Cardiac muscle cell (in vitro differentiated cells and primary cell): Measurements from ENCODE around the gene DYNLRB1. TPM values are rescaled to one million over a fixed set of nuclear protein-coding genes. Genes with fewer than 3 reads are reported as not detected.
A peak's percentile ranks its signal among the peaks of the same experiment; 100 is the strongest.

Source experiments
- DNase-seq, 2 donors: peaks; one replicate each; pipeline versions ENCODE4 v3.0.0 to v3.0.0-alpha.2; 2010 to 2017; ENCODE audit warnings: low read depth in 1 of 2, low spot score in 1 of 2
- H3K27ac ChIP-seq: fragments of 200-600 bp; sonication (generic); 2 replicates; pipeline ENCODE4 v1.5.1; 2016
- H3K27me3 ChIP-seq: fragments of 200-600 bp; sonication (generic); 2 replicates; pipeline ENCODE4 v1.6.0; 2016; ENCODE audit warnings: control low read depth
- H3K36me3 ChIP-seq: fragments of 200-600 bp; sonication (generic); 2 replicates; pipeline ENCODE4 v1.5.1; 2016; ENCODE audit warnings: control low read depth
- H3K4me1 ChIP-seq: fragments of 200-600 bp; sonication (generic); 2 replicates; pipeline ENCODE4 v1.8.1; 2017; ENCODE audit warnings: low read depth, mild to moderate bottlenecking, mixed run types
- H3K4me3 ChIP-seq: fragments of 200-600 bp; sonication (generic); 2 replicates; pipeline ENCODE4 v1.5.1; 2016; ENCODE audit warnings: mild to moderate bottlenecking
- H3K9me3 ChIP-seq: fragments of 200-600 bp; sonication (generic); 2 replicates; pipeline ENCODE4 v1.5.1; 2017; ENCODE audit warnings: low read depth, mild to moderate bottlenecking, control low read depth
- polyA plus RNA-seq: library from polyadenylated mRNA; unstranded; fragments of >200 nt; fragmentation: Nextera tagmentation; extraction: Ambion mirVana; gene quantifications from 2 replicates; pipeline ENCODE4 v1.2.1, GENCODE V29; 2016
- total RNA-seq: library from RNA; depleted of rRNA; stranded (reverse); fragments of >200 nt; gene quantifications from 2 replicates; pipeline ENCODE4 v1.2.3, GENCODE V29; 2016
- TF ChIP-seq, protein P1 (sequence below): IDR thresholded peaks from 2 replicates; pipeline ENCODE4 v1.5.1; 2012; ENCODE audit warnings: low read depth, mild to moderate bottlenecking, low read length

Gene DYNLRB1
- total and polyA plus RNA-seq, 2 experiments from 2014 or later, result 155 to 330 TPM

DNA sequence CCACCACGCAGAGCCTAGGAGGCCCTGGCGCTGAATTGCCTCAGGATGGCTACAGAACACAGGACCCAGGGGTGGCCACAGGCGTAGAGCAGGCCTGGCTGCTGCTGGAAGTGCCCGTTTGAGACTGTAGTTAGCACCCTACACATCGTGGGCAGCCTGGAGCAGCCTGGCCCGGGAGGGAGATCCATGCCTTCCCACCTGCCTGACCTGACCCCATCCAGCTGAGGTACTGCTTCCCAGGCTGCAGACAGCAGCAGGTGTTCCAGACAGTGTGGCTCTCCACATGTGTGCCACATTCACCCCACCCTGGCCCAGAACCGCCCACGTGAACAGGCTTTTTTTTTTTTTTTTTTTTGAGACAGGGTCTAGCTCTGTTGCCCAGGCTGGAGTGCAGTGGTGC, 21.4 kb downstream of the DYNLRB1 start:
- H3K4me3 ChIP-seq, result no peak overlapping the region
- H3K27ac ChIP-seq, result no peak overlapping the region
- H3K4me1 ChIP-seq, result no peaks in the 10 kb centered on the region
- TF ChIP-seq, protein P1, sequence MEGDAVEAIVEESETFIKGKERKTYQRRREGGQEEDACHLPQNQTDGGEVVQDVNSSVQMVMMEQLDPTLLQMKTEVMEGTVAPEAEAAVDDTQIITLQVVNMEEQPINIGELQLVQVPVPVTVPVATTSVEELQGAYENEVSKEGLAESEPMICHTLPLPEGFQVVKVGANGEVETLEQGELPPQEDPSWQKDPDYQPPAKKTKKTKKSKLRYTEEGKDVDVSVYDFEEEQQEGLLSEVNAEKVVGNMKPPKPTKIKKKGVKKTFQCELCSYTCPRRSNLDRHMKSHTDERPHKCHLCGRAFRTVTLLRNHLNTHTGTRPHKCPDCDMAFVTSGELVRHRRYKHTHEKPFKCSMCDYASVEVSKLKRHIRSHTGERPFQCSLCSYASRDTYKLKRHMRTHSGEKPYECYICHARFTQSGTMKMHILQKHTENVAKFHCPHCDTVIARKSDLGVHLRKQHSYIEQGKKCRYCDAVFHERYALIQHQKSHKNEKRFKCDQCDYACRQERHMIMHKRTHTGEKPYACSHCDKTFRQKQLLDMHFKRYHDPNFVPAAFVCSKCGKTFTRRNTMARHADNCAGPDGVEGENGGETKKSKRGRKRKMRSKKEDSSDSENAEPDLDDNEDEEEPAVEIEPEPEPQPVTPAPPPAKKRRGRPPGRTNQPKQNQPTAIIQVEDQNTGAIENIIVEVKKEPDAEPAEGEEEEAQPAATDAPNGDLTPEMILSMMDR, result no peak
- peaks cover 37% of the 10 kb centered on the region for H3K36me3 ChIP-seq
- no peaks in the 10 kb centered on the region for H3K27me3 ChIP-seq
- H3K9me3 ChIP-seq, result no peaks in the 10 kb centered on the region
- no peak for DNase-seq

DNA sequence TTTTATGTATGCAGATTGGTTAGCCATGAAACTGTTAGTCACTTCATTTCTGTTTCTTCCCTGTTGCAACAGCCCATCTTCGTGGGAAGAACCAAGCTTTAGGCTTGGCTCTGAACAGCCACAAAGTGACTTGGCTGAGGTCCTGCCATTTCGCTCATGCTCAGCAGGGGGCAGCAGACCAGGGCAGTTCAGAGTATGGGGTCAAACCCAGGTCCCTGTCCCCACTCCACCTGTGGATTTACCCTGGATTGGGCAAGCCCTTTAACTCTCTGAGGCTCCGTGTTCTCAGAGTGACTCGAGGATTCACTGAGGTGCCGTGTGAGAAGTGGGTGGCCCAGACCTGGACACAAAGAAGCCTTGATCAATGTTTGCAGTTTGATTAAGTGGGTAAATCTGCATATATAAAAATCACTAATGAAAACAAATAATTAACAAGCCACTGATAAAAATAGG, 22.5 kb downstream of the DYNLRB1 start:
- Histone ChIP-seq H3K27me3 (no peaks in the 10 kb centered on the region), H3K36me3 (peaks cover 30% of the 10 kb centered on the region), H3K9me3 (no peaks in the 10 kb centered on the region), H3K27ac (peak overlapping the region; percentile 8), H3K4me1 (peaks cover 5% of the 10 kb centered on the region), H3K4me3 (no peak overlapping the region)
- peak; percentile 49 to 76 for DNase-seq
- TF ChIP-seq, protein P1, result peak; percentile 91

DNA sequence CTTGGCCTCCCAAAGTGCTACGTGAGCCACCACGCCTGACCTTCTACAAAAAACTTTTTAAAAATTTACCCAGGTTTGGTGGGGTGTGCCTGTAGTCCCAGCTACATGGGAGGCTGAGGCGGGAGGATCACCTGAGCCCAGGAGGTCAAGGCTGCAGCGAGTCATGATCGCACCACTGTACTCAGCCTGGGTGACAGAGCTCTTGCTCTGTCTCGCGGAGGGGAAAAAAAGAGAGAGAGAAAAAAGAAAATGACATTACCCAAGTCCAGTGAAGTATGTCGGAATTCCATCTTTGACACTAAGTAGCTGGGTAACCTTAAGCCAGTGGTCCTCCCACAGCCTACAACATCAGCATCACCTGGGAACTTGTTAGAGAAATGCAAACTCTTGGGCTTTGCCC, 23.5 kb downstream of the DYNLRB1 start:
- Histone ChIP-seq H3K36me3 (peaks cover 24% of the 10 kb centered on the region), H3K27ac (no peak overlapping the region), H3K4me3 (no peak overlapping the region), H3K4me1 (peaks cover 15% of the 10 kb centered on the region), H3K9me3 (no peaks in the 10 kb centered on the region), H3K27me3 (no peaks in the 10 kb centered on the region)
- DNase-seq, result no peak
- TF ChIP-seq, protein P1, result no peak

DNA sequence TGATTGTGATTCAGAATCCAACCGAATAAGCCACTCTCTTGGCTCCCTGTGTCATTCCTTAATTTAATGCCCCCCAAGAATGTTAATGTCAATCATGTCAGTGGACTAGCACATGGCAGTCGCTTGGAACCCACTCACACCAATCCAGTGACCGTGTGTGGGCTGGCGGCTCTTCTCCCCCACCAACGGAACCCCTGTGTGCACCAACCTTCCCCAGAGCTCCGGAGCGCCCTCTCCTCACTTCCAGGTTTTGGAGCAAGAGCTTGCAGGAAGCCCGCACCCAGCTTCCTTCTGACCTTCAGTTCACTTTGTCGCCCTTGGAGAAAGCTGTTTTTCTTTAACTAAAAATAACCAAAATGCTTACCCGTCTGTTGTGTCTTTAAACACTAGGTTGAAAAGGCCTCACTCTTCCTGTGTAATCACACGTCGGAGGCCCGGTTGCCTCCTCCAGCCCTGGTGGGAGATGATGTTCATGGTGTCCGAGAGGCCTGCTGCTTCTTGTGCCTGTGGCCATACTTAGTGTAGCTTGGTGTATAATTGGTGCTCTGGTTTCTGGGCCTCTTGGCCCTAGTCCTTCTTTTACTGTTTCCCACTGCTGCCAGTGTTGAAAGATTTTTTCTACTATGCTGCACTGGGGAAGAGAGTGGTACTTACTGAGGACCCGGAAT, 24.5 kb downstream of the DYNLRB1 start:
- Histone ChIP-seq H3K4me3 (no peak overlapping the region), H3K27ac (no peak overlapping the region), H3K9me3 (no peaks in the 10 kb centered on the region), H3K4me1 (peaks cover 18% of the 10 kb centered on the region), H3K27me3 (no peaks in the 10 kb centered on the region), H3K36me3 (peaks cover 15% of the 10 kb centered on the region)
- no peak for DNase-seq
- TF ChIP-seq, protein P1, result no peak

DNA sequence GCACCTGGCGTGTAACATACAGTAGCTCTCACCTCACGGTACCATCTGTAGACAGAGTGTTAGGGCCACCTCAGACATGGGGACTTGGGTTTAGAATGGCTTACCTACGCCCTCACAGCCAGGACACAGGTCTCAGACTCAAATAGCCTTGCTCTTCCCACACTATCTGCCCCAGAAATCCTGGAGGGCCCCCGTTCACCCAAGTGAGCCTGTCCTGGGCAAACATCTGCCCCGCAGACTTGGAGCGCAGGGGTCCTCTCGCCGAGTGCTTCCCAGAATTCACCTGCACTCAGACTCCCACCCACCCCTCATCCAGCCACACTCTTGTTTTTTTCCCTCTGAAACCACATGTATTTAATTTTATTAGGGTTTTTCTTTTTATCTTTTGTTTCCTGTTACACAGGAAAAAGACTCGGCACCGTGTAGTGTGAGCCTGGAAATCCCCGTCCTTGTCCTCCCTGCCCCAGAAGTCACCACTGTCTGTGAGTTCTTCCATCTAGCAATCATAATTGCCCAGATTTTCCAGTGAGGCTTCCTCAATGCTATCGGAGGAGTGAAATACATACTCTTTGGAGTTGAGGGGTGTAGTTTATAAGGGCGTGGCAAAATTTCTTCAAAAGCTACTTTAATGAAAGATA, 25.2 kb downstream of the DYNLRB1 start:
- no peak for DNase-seq
- H3K27me3 ChIP-seq, result no peaks in the 10 kb centered on the region
- H3K4me1 ChIP-seq, result peaks cover 18% of the 10 kb centered on the region
- H3K27ac ChIP-seq, result no peak overlapping the region
- TF ChIP-seq, protein P1, result no peak
- peaks cover 9% of the 10 kb centered on the region for H3K36me3 ChIP-seq
- no peak overlapping the region for H3K4me3 ChIP-seq
- H3K9me3 ChIP-seq, result no peaks in the 10 kb centered on the region
